OCI-LY7 (cell line): Measurements from ENCODE around the gene PRKD1. TPM values are rescaled to one million over a fixed set of nuclear protein-coding genes. Genes with fewer than 3 reads are reported as not detected.

ENCODE experiments used
- BruUV-seq: library from RNA; stranded (reverse); fragments of 400-500 nt; replicated peaks from 2 replicates; lab custom pipeline; 2021; lab: Mats Ljungman, UMichigan
- CTCF ChIA-PET: fragments of 300-600 bp; sonication (Branson Sonifier 250); formaldehyde crosslinking; loops from one replicate; lab custom pipeline; 2022; ENCODE audit warnings: antibody characterized with exemption; ENCODE audit not compliant: unreplicated experiment; lab: Charles Lee
- POLR2A ChIA-PET: fragments of 300-600 bp; sonication (Branson Sonifier 250); formaldehyde crosslinking; loops from one replicate; lab custom pipeline; 2022; ENCODE audit warnings: antibody characterized with exemption; lab: Charles Lee
- DNase-seq: peaks from one replicate; pipeline ENCODE4 v3.0.0-alpha.2; 2015; ENCODE audit warnings: low spot score
- H2AFZ ChIP-seq: fragments of 200-600 bp; sonication (generic), shearing (Covaris generic); 2 replicates; pipeline ENCODE4 v1.6.1; 2014; ENCODE audit warnings: mild to moderate bottlenecking, antibody characterized with exemption, low read length, moderate library complexity
- H3K27ac ChIP-seq: fragments of 200-600 bp; sonication (generic); 2 replicates; pipeline ENCODE4 v1.5.1; 2014; ENCODE audit warnings: mixed run types, low read depth, mild to moderate bottlenecking, moderate library complexity, low read length, inconsistent platforms; ENCODE audit not compliant: poor library complexity, severe bottlenecking
- H3K36me3 ChIP-seq: fragments of 200-600 bp; sonication (generic); 2 replicates; pipeline ENCODE4 v1.6.1; 2014; ENCODE audit warnings: mild to moderate bottlenecking, antibody characterized with exemption, low read length, moderate library complexity, mixed read lengths; ENCODE audit not compliant: insufficient read depth
- H3K4me1 ChIP-seq: fragments of 200-600 bp; sonication (generic); 2 replicates; pipeline ENCODE4 v1.5.1; 2014; ENCODE audit warnings: mild to moderate bottlenecking, low read length; ENCODE audit not compliant: insufficient read depth, poor library complexity, severe bottlenecking
- H3K4me2 ChIP-seq: fragments of 200-600 bp; sonication (generic); 2 replicates; pipeline ENCODE4 v1.6.1; 2014; ENCODE audit warnings: mild to moderate bottlenecking, low read length
- H3K4me3 ChIP-seq: fragments of 200-600 bp; sonication (generic); 2 replicates; pipeline ENCODE4 v1.5.1; 2014; ENCODE audit warnings: mild to moderate bottlenecking, low read depth, low read length; ENCODE audit not compliant: poor library complexity, severe bottlenecking
- H3K79me2 ChIP-seq: fragments of 200-600 bp; sonication (generic); 2 replicates; pipeline ENCODE4 v1.6.1; 2016; ENCODE audit warnings: low read depth, mild to moderate bottlenecking, low read length, moderate library complexity, mixed read lengths; ENCODE audit not compliant: insufficient read depth
- H3K9me2 ChIP-seq: fragments of 200-600 bp; sonication (generic); 2 replicates; pipeline ENCODE4 v1.6.1; 2016; ENCODE audit warnings: mild to moderate bottlenecking, low read length, mixed read lengths; ENCODE audit not compliant: insufficient read depth
- H3K9me3 ChIP-seq: fragments of 200-600 bp; sonication (generic); 2 replicates; pipeline ENCODE4 v1.6.1; 2014; ENCODE audit warnings: mild to moderate bottlenecking, mixed run types, low read length, mixed read lengths
- H4K20me1 ChIP-seq: fragments of 200-600 bp; sonication (generic); 2 replicates; pipeline ENCODE4 v1.6.1; 2014; ENCODE audit warnings: mild to moderate bottlenecking, antibody characterized with exemption, low read length, moderate library complexity, mixed read lengths; ENCODE audit not compliant: insufficient read depth
- EZH2phosphoT487 ChIP-seq: fragments of 200-600 bp; sonication (generic); IDR thresholded peaks from 2 replicates; pipeline ENCODE4 v1.6.1; 2018; ENCODE audit warnings: low read depth, borderline replicate concordance, mild to moderate bottlenecking, mixed run types, antibody characterized with exemption, low read length, moderate library complexity, mixed read lengths
- intact Hi-C: fragments of 100-400 bp; cut with micrococcal nuclease; formaldehyde crosslinking; loops from one replicate; pipeline ENCODE4 v1.10.0; 2022; ENCODE audit not compliant: unreplicated experiment
- total RNA-seq, 2 experiments: library from RNA; depleted of rRNA in 1 of 2; stranded (reverse); fragments of >200 nt in 1 of 2; shearing (Covaris generic) in 1 of 2; gene quantifications; 2 replicates each; pipeline ENCODE4 v1.2.3, GENCODE V29; 2014 to 2022
- TF ChIP-seq, protein P1 (sequence below): fragments of 200-600 bp; sonication (generic); conservative IDR thresholded peaks from 2 replicates; pipeline ENCODE4 v1.5.1; 2014; ENCODE audit warnings: mild to moderate bottlenecking, antibody characterized with exemption, low read length, moderate library complexity, mixed read lengths

The PRKD1 gene
- total RNA-seq, 2 experiments from 2014 or later = not detected

DNA sequence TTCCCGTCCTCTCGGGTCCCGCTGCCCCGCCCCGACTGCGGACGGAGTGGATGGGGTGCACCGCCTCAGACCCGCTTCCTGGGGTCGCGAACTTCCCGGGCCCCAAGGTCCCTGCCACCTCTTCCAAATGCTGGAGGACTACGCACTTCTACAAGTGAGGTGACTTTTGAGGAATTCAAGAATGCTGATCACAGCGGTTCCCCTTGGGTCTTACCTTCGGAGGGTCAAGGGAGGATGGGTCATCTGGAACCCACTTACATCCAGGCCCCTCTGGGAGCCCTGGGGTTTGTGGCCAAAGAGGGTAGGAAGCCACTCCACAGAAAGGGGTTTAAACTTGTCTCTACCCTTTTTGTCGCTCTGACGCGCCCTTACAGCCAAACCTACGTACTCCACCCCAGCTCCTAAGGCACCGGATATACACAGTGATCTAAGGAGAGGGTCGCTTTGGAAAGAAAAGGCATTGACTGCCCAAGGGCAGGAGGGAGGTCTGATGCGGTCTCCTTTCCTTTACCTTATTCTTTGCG is 532 bp upstream of the PRKD1 start:
- DNase-seq = no peak
- H3K4me3 ChIP-seq = no peak overlapping the region
- H3K27ac ChIP-seq = no peak overlapping the region
- H2AFZ ChIP-seq = no peak overlapping the region
- no peaks in the 10 kb centered on the region for H4K20me1 ChIP-seq
- ChIA-PET POLR2A (no interaction called here), CTCF (no interaction called here)
- TF ChIP-seq EZH2phosphoT487 = no peak
- TF ChIP-seq, protein P1, sequence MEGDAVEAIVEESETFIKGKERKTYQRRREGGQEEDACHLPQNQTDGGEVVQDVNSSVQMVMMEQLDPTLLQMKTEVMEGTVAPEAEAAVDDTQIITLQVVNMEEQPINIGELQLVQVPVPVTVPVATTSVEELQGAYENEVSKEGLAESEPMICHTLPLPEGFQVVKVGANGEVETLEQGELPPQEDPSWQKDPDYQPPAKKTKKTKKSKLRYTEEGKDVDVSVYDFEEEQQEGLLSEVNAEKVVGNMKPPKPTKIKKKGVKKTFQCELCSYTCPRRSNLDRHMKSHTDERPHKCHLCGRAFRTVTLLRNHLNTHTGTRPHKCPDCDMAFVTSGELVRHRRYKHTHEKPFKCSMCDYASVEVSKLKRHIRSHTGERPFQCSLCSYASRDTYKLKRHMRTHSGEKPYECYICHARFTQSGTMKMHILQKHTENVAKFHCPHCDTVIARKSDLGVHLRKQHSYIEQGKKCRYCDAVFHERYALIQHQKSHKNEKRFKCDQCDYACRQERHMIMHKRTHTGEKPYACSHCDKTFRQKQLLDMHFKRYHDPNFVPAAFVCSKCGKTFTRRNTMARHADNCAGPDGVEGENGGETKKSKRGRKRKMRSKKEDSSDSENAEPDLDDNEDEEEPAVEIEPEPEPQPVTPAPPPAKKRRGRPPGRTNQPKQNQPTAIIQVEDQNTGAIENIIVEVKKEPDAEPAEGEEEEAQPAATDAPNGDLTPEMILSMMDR = no peak
- BruUV-seq = no TSS peak
- no peaks in the 10 kb centered on the region for H3K36me3 ChIP-seq
- no peaks in the 10 kb centered on the region for H3K9me3 ChIP-seq
- H3K4me2 ChIP-seq = no peak overlapping the region
- no peaks in the 10 kb centered on the region for H3K79me2 ChIP-seq
- H3K9me2 ChIP-seq = no peaks in the 10 kb centered on the region
- no peaks in the 10 kb centered on the region for H3K4me1 ChIP-seq
- intact Hi-C loops = no loop called here

GRCh38 chr14:29926701-29927375 is 809 bp downstream of the PRKD1 start:
- Histone ChIP-seq H2AFZ (no peak overlapping the region), H3K4me2 (no peak overlapping the region), H3K79me2 (no peaks in the 10 kb centered on the region), H3K4me1 (no peaks in the 10 kb centered on the region), H3K9me2 (no peaks in the 10 kb centered on the region), H3K9me3 (no peaks in the 10 kb centered on the region), H3K36me3 (no peaks in the 10 kb centered on the region), H4K20me1 (no peaks in the 10 kb centered on the region), H3K27ac (no peak overlapping the region), H3K4me3 (no peak overlapping the region)
- no peak for DNase-seq
- TF ChIP-seq, protein P1 = no peak
- TF ChIP-seq EZH2phosphoT487 = no peak
- BruUV-seq = no TSS peak
- CTCF ChIA-PET = no interaction called here
- intact Hi-C loops = no loop called here
- POLR2A ChIA-PET = interaction anchor here (0.6 kb wide), 1 partner anchor 143 kb away, joined by 3 read pairs; no protein-coding TSS in a partner anchor

DNA sequence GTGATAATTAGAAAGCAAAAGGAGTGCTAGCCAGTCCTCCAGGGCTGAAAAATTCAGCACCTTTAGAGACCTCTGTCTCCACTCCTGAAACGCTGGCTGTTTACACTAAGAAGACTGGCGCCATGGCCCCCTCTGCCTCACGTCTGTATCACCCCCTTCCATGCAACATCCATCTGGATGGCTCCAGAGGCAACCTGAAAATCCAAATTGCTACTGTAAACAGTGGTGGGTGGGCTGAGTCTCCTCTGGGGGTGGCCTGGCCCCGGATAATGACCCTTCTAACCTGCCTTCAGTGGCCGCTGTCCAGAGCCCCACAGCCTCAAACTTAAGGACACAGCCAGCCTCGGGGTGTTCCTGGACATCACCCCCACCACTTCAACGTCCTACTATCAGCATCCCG is 1.4 kb downstream of the PRKD1 start:
- no peak for TF ChIP-seq EZH2phosphoT487
- TF ChIP-seq, protein P1 = no peak
- BruUV-seq = no TSS peak
- Histone ChIP-seq H3K79me2 (no peaks in the 10 kb centered on the region), H3K4me1 (no peaks in the 10 kb centered on the region), H3K9me2 (no peaks in the 10 kb centered on the region), H2AFZ (no peak overlapping the region), H4K20me1 (no peaks in the 10 kb centered on the region), H3K27ac (no peak overlapping the region), H3K4me2 (no peak overlapping the region), H3K4me3 (no peak overlapping the region), H3K36me3 (no peaks in the 10 kb centered on the region), H3K9me3 (no peaks in the 10 kb centered on the region)
- DNase-seq = no peak
- CTCF ChIA-PET = no interaction called here
- intact Hi-C loops = no loop called here
- POLR2A ChIA-PET = no interaction called here
